Endodermal cell (in vitro differentiated cells): ENCODE data around the gene NUP43. TPM values are rescaled to one million over a fixed set of nuclear protein-coding genes. Genes with fewer than 3 reads are reported as not detected.

Experiments used
- DNase-seq: peaks from one replicate; pipeline ENCODE4 v3.0.0-alpha.2; 2017
- H3K27ac ChIP-seq: 2 replicates; pipeline ENCODE4 v1.5.1; 2013; ENCODE audit warnings: mild to moderate bottlenecking, low read depth, low read length, moderate library complexity
- H3K27me3 ChIP-seq: 2 replicates; pipeline ENCODE4 v1.6.1; 2013; ENCODE audit warnings: mild to moderate bottlenecking, low read length, moderate library complexity; ENCODE audit not compliant: insufficient read depth, control insufficient read depth, poor library complexity, severe bottlenecking
- H3K36me3 ChIP-seq: 2 replicates; pipeline ENCODE4 v1.7.0; 2013; ENCODE audit warnings: mild to moderate bottlenecking, low read length, moderate library complexity; ENCODE audit not compliant: control insufficient read depth, insufficient read depth
- H3K4me1 ChIP-seq: one replicate; pipeline ENCODE4 v1.7.0; 2013; ENCODE audit warnings: low read length; ENCODE audit not compliant: control insufficient read depth, insufficient read depth
- H3K4me3 ChIP-seq: 2 replicates; pipeline ENCODE4 v1.5.1; 2013; ENCODE audit warnings: mild to moderate bottlenecking, low read length, moderate library complexity
- H3K9ac ChIP-seq: 2 replicates; pipeline ENCODE4 v1.6.1; 2013; ENCODE audit warnings: mild to moderate bottlenecking, low read length, moderate library complexity; ENCODE audit not compliant: poor library complexity, severe bottlenecking; ENCODE audit errors: extremely low read depth
- H3K9me3 ChIP-seq: 2 replicates; pipeline ENCODE4 v1.6.1; 2013; ENCODE audit warnings: mild to moderate bottlenecking, low read length, moderate library complexity; ENCODE audit not compliant: control insufficient read depth
- H3K27ac Mint-ChIP-seq: 2 replicates; pipeline ENCODE4 v1.8.0; 2020; ENCODE audit warnings: mixed read lengths
- H3K27me3 Mint-ChIP-seq: 2 replicates; pipeline ENCODE4 v1.8.0; 2021; ENCODE audit warnings: mild to moderate bottlenecking, mixed read lengths; ENCODE audit not compliant: insufficient read depth
- H3K36me3 Mint-ChIP-seq: 2 replicates; pipeline ENCODE4 v1.8.0; 2020; ENCODE audit warnings: low read depth, mixed read lengths
- H3K4me1 Mint-ChIP-seq: 2 replicates; pipeline ENCODE4 v1.8.0; 2020; ENCODE audit warnings: mixed read lengths
- H3K4me3 Mint-ChIP-seq: 2 replicates; pipeline ENCODE4 v1.8.0; 2020; ENCODE audit warnings: mild to moderate bottlenecking, moderate library complexity, mixed read lengths
- H3K9me3 Mint-ChIP-seq: 2 replicates; pipeline ENCODE4 v1.8.0; 2020; ENCODE audit warnings: mild to moderate bottlenecking, mixed read lengths
- CTCF ChIP-seq: fragments of 200-600 bp; sonication (generic); conservative IDR thresholded peaks from 2 replicates; pipeline ENCODE4 v1.5.0; 2021; ENCODE audit warnings: antibody characterized with exemption, mild to moderate bottlenecking
- WGBS, 2 experiments: methylation state at CpG; one replicate each; pipeline versions ENCODE4 v1.1.5 to v1.1.7; 2013; ENCODE audit warnings: missing lambda C conversion rate in 2 of 2, mixed read lengths in 1 of 2; ENCODE audit not compliant: insufficient coverage in 1 of 2, insufficient read length in 1 of 2; 5-methylcytosine and 5-hydroxymethylcytosine counted together
- total RNA-seq, 2 donors: library from RNA; stranded (reverse); fragmentation: NEBNext Ultra II Directional in 1 of 2; extraction: Animal tissue kit (Norgen Biotek cat#: 25700) in 1 of 2; gene quantifications; 2 replicates in 1 of 2; 3 replicates in 1 of 2; pipeline ENCODE4 v1.2.1, GENCODE V29; 2021

Gene NUP43
- total RNA-seq, 2 donors from 2014 or later, result 80.9 to 85.1 TPM

GRCh38 chr6:149714442-149714841 is 31.9 kb downstream of the NUP43 start:
- no peak overlapping the region for H3K9ac ChIP-seq
- no peak for DNase-seq
- no peaks in the 10 kb centered on the region for H3K27me3 ChIP-seq
- peaks cover 3% of the 10 kb centered on the region for H3K4me1 ChIP-seq
- H3K27ac ChIP-seq, result no peak overlapping the region
- H3K4me3 Mint-ChIP-seq, result no peak overlapping the region
- H3K9me3 ChIP-seq, result no peaks in the 10 kb centered on the region
- 97 to 100% methylated on average over 1 of the region's 1 CpG for WGBS, 2 experiments
- H3K27ac Mint-ChIP-seq, result no peak overlapping the region
- no peaks in the 10 kb centered on the region for H3K9me3 Mint-ChIP-seq
- H3K4me1 Mint-ChIP-seq, result peaks cover 28% of the 10 kb centered on the region
- H3K36me3 Mint-ChIP-seq, result peaks cover 19% of the 10 kb centered on the region
- no peaks in the 10 kb centered on the region for H3K27me3 Mint-ChIP-seq
- H3K36me3 ChIP-seq, result peaks cover 12% of the 10 kb centered on the region
- no peak for TF ChIP-seq CTCF
- H3K4me3 ChIP-seq, result no peak overlapping the region

DNA sequence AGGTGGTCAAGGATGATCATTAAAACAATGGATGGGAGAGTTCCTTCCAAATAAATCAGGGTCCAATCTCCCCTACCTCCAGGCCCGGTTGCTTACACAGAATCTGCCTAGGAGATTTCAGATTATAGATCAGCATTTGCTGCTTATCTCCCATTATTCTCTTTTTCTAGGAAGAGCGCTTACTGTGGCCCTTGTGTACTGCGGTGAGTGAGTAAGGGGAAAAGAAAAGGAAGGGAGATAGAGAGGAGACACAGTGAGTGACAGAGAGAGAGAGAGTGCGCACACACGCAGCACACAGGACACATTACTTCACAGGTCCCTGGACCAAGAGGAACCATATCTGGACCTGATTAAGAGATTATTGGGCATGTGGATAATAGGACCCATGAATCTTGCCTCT is 34.6 kb downstream of the NUP43 start:
- no peak overlapping the region for H3K4me3 Mint-ChIP-seq
- H3K4me3 ChIP-seq, result no peak overlapping the region
- peaks cover 19% of the 10 kb centered on the region for H3K36me3 Mint-ChIP-seq
- H3K9me3 ChIP-seq, result no peaks in the 10 kb centered on the region
- 92 to 93% methylated on average over 3 to 5 of the region's 5 CpGs for WGBS, 2 experiments
- no peaks in the 10 kb centered on the region for H3K9me3 Mint-ChIP-seq
- H3K4me1 Mint-ChIP-seq, result peaks cover 47% of the 10 kb centered on the region
- no peak overlapping the region for H3K27ac Mint-ChIP-seq
- no peak for TF ChIP-seq CTCF
- no peaks in the 10 kb centered on the region for H3K27me3 Mint-ChIP-seq
- no peak overlapping the region for H3K27ac ChIP-seq
- H3K27me3 ChIP-seq, result no peaks in the 10 kb centered on the region
- DNase-seq, result no peak
- H3K36me3 ChIP-seq, result peaks cover 12% of the 10 kb centered on the region
- no peak overlapping the region for H3K9ac ChIP-seq
- peaks cover 3% of the 10 kb centered on the region for H3K4me1 ChIP-seq

DNA sequence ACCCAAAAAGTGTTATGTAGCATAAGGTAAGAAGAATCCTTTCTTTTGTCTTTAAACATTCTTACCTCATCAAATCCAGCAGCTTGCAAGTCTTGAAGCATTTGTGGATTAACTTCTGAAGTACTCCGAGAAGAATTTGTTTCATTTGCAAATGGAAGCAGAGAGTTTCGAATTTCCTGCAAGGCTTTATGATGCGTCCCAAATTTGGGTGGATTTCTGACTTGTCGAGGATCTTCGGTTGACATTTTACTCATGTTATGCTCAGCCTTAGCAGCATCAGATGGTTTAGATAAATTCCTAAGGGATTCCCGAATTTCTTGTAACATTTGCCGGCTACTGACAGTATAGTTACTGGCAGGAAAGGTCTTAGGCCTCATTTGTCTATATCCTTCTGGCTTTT is 44.6 kb downstream of the NUP43 start:
- H3K9ac ChIP-seq, result no peak overlapping the region
- no peaks in the 10 kb centered on the region for H3K9me3 Mint-ChIP-seq
- WGBS, 2 experiments, result 35 to 46% methylated on average over 7 of the region's 7 CpGs
- no peaks in the 10 kb centered on the region for H3K27me3 Mint-ChIP-seq
- H3K36me3 ChIP-seq, result peaks cover 42% of the 10 kb centered on the region
- H3K27ac Mint-ChIP-seq, result peak overlapping the region; percentile 82
- no peak overlapping the region for H3K4me3 Mint-ChIP-seq
- no peak for TF ChIP-seq CTCF
- peaks cover 22% of the 10 kb centered on the region for H3K36me3 Mint-ChIP-seq
- H3K9me3 ChIP-seq, result no peaks in the 10 kb centered on the region
- H3K4me1 Mint-ChIP-seq, result peaks cover 15% of the 10 kb centered on the region
- peaks cover 7% of the 10 kb centered on the region for H3K4me1 ChIP-seq
- H3K27me3 ChIP-seq, result no peaks in the 10 kb centered on the region
- peak; percentile 59 for DNase-seq
- H3K4me3 ChIP-seq, result no peak overlapping the region
- no peak overlapping the region for H3K27ac ChIP-seq
